ENCODE data around the gene FARS2.

DNA sequence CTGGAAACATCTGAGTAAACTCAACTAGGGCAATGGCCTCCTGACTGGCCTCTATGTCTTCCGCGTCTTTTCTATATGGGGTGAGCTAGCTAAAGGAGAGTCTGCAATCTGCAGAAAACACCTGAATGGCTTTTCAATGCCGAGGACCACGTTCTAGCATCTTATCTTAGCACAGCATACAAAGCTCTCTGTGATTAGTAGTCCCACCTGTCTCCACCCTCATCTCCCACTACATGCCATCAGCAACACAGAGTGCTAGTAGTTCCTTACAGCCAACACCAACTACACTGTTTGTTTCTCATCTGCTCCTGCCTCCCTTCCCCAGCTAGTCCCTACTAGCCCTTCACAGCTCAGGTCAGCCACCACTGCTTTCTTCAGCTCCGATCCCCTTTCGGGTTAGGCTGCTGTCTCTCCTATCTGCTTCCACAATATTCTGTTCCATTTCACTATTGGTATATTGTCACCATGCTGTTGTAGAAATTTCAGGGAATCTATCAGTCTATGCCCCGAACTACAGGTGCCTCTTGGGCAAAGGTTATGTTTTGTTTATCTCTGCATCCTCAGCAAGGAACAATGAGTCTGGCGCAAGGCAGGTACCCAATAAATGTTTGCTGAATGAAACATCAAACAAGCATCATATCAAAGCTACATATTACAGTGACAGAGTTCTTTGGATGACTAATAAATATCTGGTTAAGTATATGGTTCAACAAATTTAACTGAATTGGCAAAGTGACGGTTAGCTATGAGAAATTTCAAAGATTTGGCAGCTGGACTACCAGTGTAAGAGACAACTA lies 12.8 kb upstream of the FARS2 start:
- no peak for TF ChIP-seq CTCF (IDR thresholded peaks at IDR 0.05; ENCODE audit: poor library complexity, severe bottlenecking)
- TF ChIP-seq POLR2AphosphoS5 (IDR thresholded peaks at IDR 0.05): no peak
- TF ChIP-seq EP300 (conservative IDR thresholded peaks at IDR 0.05; ENCODE audit: poor library complexity, severe bottlenecking): no peak
- TF ChIP-seq EZH2 (IDR thresholded peaks at IDR 0.05; ENCODE audit: borderline replicate concordance, insufficient read depth, low read length, poor library complexity, severe bottlenecking): no peak
- no peak for TF ChIP-seq RAD21 (conservative IDR thresholded peaks at IDR 0.05)
